Psoas muscle (tissue), 8 donors: ENCODE data around the gene MUC4. TPM values are rescaled to one million over a fixed set of nuclear protein-coding genes. Genes with fewer than 3 reads are reported as not detected.

Experiments
- ATAC-seq, 4 donors: fragments of 200-7000 bp; cut with Tn5 transposase; one replicate each; pipeline ENCODE4 v1.9.1; 2020; ENCODE audit warnings: moderate library complexity in 3 of 4, mild to moderate bottlenecking in 2 of 4
- DNase-seq, 2 donors: peaks; one replicate each; pipeline ENCODE4 v3.0.0-alpha.2; 2020
- H3K27ac ChIP-seq: fragments of 200-600 bp; one replicate; pipeline ENCODE4 v1.8.0; 2022
- H3K27me3 ChIP-seq, 3 donors: fragments of 200-600 bp in 1 of 3; one replicate each; pipeline versions ENCODE4 v1.6.1 to v1.8.0; 2013 to 2022; ENCODE audit warnings: low read length in 2 of 3, mild to moderate bottlenecking in 2 of 3, moderate library complexity in 1 of 3; ENCODE audit not compliant: insufficient read depth in 3 of 3
- H3K36me3 ChIP-seq, 2 donors: fragments of 200-600 bp in 1 of 2; one replicate each; pipeline versions ENCODE4 v1.6.1 to v1.8.0; 2013 to 2022; ENCODE audit warnings: low read depth in 1 of 2, mild to moderate bottlenecking in 1 of 2, moderate library complexity in 1 of 2; ENCODE audit not compliant: insufficient read depth in 1 of 2
- H3K4me1 ChIP-seq: fragments of 200-600 bp; one replicate; pipeline ENCODE4 v1.8.0; 2022
- H3K4me3 ChIP-seq: fragments of 200-600 bp; one replicate; pipeline ENCODE4 v1.8.0; 2022; ENCODE audit warnings: mild to moderate bottlenecking
- H3K9me3 ChIP-seq: fragments of 200-600 bp; one replicate; pipeline ENCODE4 v1.8.0; 2022
- CTCF ChIP-seq: fragments of 200-600 bp; IDR thresholded peaks from one replicate; pipeline ENCODE4 v1.8.0; 2022; ENCODE audit warnings: antibody characterized with exemption
- WGBS, 3 donors: extraction: QIAGEN DNeasy Blood & Tissue Kit; methylation state at CpG; one replicate each; pipeline versions ENCODE4 v1.1.6 to v1.1.7; 2013; 5-methylcytosine and 5-hydroxymethylcytosine counted together
- intact Hi-C, 2 donors: fragments of 100-400 bp; cut with DNase I; formaldehyde crosslinking; loops; one replicate each; pipeline versions ENCODE4 v1.11.0 to v1.14.2; 2022
- polyA plus RNA-seq, 3 donors: library from polyadenylated mRNA; stranded (reverse); fragments of 200-250 nt; gene quantifications; one replicate each; pipeline ENCODE4 v1.2.3, GENCODE V29; 2013
- total RNA-seq, 4 donors: library from RNA; stranded (reverse); fragmentation: NEBNext Ultra II Directional in 2 of 4; extraction: Animal tissue kit (Norgen Biotek cat#: 25700) in 2 of 4; gene quantifications; one replicate each; pipeline versions ENCODE4 v1.2.1 to v1.2.4, GENCODE V29; 2021 to 2023
- donor health status: healthy with polysubstance abuse.
- donor health status: DM: no; HTN: no; CAD: no; lungs with moderate emphysema.
- donor health status: Bipolar disorder and iron deficiency.
- donor health status: healthy.
- donor health status: DM: yes; HTN: yes; CAD: no.
- donor health status: DM: no; HTN: no; CAD: no.
- donor health status: DM: no; HTN: no; CAD: no.
- donor health status: DM: yes; HTN: yes; CAD: no.

MUC4 gene
- total and polyA plus RNA-seq, 7 donors, result 0.01 to 0.08 (median 0.02) TPM; not detected in 4

GRCh38 chr3:195763076-195763830 is 48.5 kb downstream of the MUC4 start:
- 39 to 61% (median 52%) methylated on average over 28 of the region's 28 CpGs for WGBS, 3 donors
- Histone ChIP-seq H3K27me3 (peaks cover 0 to 48% (median 20%) of the 10 kb centered on the region in 3 donors), H3K4me1 (no peaks in the 10 kb centered on the region), H3K27ac (no peak overlapping the region), H3K36me3 (no peaks in the 10 kb centered on the region), H3K9me3 (no peaks in the 10 kb centered on the region), H3K4me3 (no peak overlapping the region)
- intact Hi-C loops, result no loop called here
- DNase-seq (no peak), ATAC-seq (no peak)
- no peak for TF ChIP-seq CTCF

- Histone ChIP-seq H3K27ac (no peak overlapping the region), H3K36me3 (no peaks in the 10 kb centered on the region), H3K27me3 (peaks cover 0 to 54% (median 25%) of the 10 kb centered on the region in 3 donors), H3K4me1 (no peaks in the 10 kb centered on the region), H3K4me3 (no peak overlapping the region), H3K9me3 (no peaks in the 10 kb centered on the region)
- no peak for TF ChIP-seq CTCF
- no peak for DNase-seq
- ATAC-seq, result no peak
- intact Hi-C loops, result no loop called here
- WGBS, 3 donors, result 74 to 82% (median 78%) methylated on average over 32 to 43 of the region's 43 CpGs
Observed at GRCh38 chr3:195762611-195763010, 49.1 kb downstream of the MUC4 start.

GRCh38 chr3:195762249-195762585 is 49.5 kb downstream of the MUC4 start:
- peaks cover 0 to 58% (median 29%) of the 10 kb centered on the region in 3 donors for H3K27me3 ChIP-seq
- H3K4me3 ChIP-seq, result no peak overlapping the region
- no peaks in the 10 kb centered on the region for H3K9me3 ChIP-seq
- no peak for DNase-seq
- intact Hi-C loops, result no loop called here
- 71 to 90% (median 83%) methylated on average over 28 to 36 of the region's 36 CpGs for WGBS, 3 donors
- H3K4me1 ChIP-seq, result no peaks in the 10 kb centered on the region
- no peak for ATAC-seq
- H3K36me3 ChIP-seq, result no peaks in the 10 kb centered on the region
- TF ChIP-seq CTCF, result no peak
- H3K27ac ChIP-seq, result no peak overlapping the region

- DNase-seq (no peak), ATAC-seq (no peak)
- H3K27ac ChIP-seq, result no peak overlapping the region
- H3K9me3 ChIP-seq, result no peaks in the 10 kb centered on the region
- TF ChIP-seq CTCF, result no peak
- H3K4me1 ChIP-seq, result no peaks in the 10 kb centered on the region
- intact Hi-C loops, result no loop called here
- H3K36me3 ChIP-seq, result no peaks in the 10 kb centered on the region
- 13 to 24% (median 22%) methylated on average over 24 to 52 of the region's 52 CpGs for whole genome bisulfite sequencing, 3 donors
- peaks cover 0 to 61% (median 29%) of the 10 kb centered on the region in 3 donors for H3K27me3 ChIP-seq
- H3K4me3 ChIP-seq, result no peak overlapping the region
Observed at GRCh38 chr3:195761567-195762248, 50.0 kb downstream of the MUC4 start.
